OCI-LY7 (cell line): ENCODE results near the gene NPBWR2. TPM values are rescaled to one million over a fixed set of nuclear protein-coding genes. Genes with fewer than 3 reads are reported as not detected.

ENCODE experiments used
- BruUV-seq: library from RNA; stranded (reverse); fragments of 400-500 nt; replicated peaks from 2 replicates; lab custom pipeline; 2021; lab: Mats Ljungman, UMichigan
- CTCF ChIA-PET: fragments of 300-600 bp; sonication (Branson Sonifier 250); formaldehyde crosslinking; loops from one replicate; lab custom pipeline; 2022; ENCODE audit warnings: antibody characterized with exemption; ENCODE audit not compliant: unreplicated experiment; lab: Charles Lee
- POLR2A ChIA-PET: fragments of 300-600 bp; sonication (Branson Sonifier 250); formaldehyde crosslinking; loops from one replicate; lab custom pipeline; 2022; ENCODE audit warnings: antibody characterized with exemption; lab: Charles Lee
- DNase-seq: peaks from one replicate; pipeline ENCODE4 v3.0.0-alpha.2; 2015; ENCODE audit warnings: low spot score
- H2AFZ ChIP-seq: fragments of 200-600 bp; sonication (generic), shearing (Covaris generic); 2 replicates; pipeline ENCODE4 v1.6.1; 2014; ENCODE audit warnings: mild to moderate bottlenecking, antibody characterized with exemption, low read length, moderate library complexity
- H3K27ac ChIP-seq: fragments of 200-600 bp; sonication (generic); 2 replicates; pipeline ENCODE4 v1.5.1; 2014; ENCODE audit warnings: mixed run types, low read depth, mild to moderate bottlenecking, moderate library complexity, low read length, inconsistent platforms; ENCODE audit not compliant: poor library complexity, severe bottlenecking
- H3K36me3 ChIP-seq: fragments of 200-600 bp; sonication (generic); 2 replicates; pipeline ENCODE4 v1.6.1; 2014; ENCODE audit warnings: mild to moderate bottlenecking, antibody characterized with exemption, low read length, moderate library complexity, mixed read lengths; ENCODE audit not compliant: insufficient read depth
- H3K4me1 ChIP-seq: fragments of 200-600 bp; sonication (generic); 2 replicates; pipeline ENCODE4 v1.5.1; 2014; ENCODE audit warnings: mild to moderate bottlenecking, low read length; ENCODE audit not compliant: insufficient read depth, poor library complexity, severe bottlenecking
- H3K4me2 ChIP-seq: fragments of 200-600 bp; sonication (generic); 2 replicates; pipeline ENCODE4 v1.6.1; 2014; ENCODE audit warnings: mild to moderate bottlenecking, low read length
- H3K4me3 ChIP-seq: fragments of 200-600 bp; sonication (generic); 2 replicates; pipeline ENCODE4 v1.5.1; 2014; ENCODE audit warnings: mild to moderate bottlenecking, low read depth, low read length; ENCODE audit not compliant: poor library complexity, severe bottlenecking
- H3K79me2 ChIP-seq: fragments of 200-600 bp; sonication (generic); 2 replicates; pipeline ENCODE4 v1.6.1; 2016; ENCODE audit warnings: low read depth, mild to moderate bottlenecking, low read length, moderate library complexity, mixed read lengths; ENCODE audit not compliant: insufficient read depth
- H3K9me2 ChIP-seq: fragments of 200-600 bp; sonication (generic); 2 replicates; pipeline ENCODE4 v1.6.1; 2016; ENCODE audit warnings: mild to moderate bottlenecking, low read length, mixed read lengths; ENCODE audit not compliant: insufficient read depth
- H3K9me3 ChIP-seq: fragments of 200-600 bp; sonication (generic); 2 replicates; pipeline ENCODE4 v1.6.1; 2014; ENCODE audit warnings: mild to moderate bottlenecking, mixed run types, low read length, mixed read lengths
- H4K20me1 ChIP-seq: fragments of 200-600 bp; sonication (generic); 2 replicates; pipeline ENCODE4 v1.6.1; 2014; ENCODE audit warnings: mild to moderate bottlenecking, antibody characterized with exemption, low read length, moderate library complexity, mixed read lengths; ENCODE audit not compliant: insufficient read depth
- EZH2phosphoT487 ChIP-seq: fragments of 200-600 bp; sonication (generic); IDR thresholded peaks from 2 replicates; pipeline ENCODE4 v1.6.1; 2018; ENCODE audit warnings: low read depth, borderline replicate concordance, mild to moderate bottlenecking, mixed run types, antibody characterized with exemption, low read length, moderate library complexity, mixed read lengths
- intact Hi-C: fragments of 100-400 bp; cut with micrococcal nuclease; formaldehyde crosslinking; loops from one replicate; pipeline ENCODE4 v1.10.0; 2022; ENCODE audit not compliant: unreplicated experiment
- total RNA-seq, 2 experiments: library from RNA; depleted of rRNA in 1 of 2; stranded (reverse); fragments of >200 nt in 1 of 2; shearing (Covaris generic) in 1 of 2; gene quantifications; 2 replicates each; pipeline ENCODE4 v1.2.3, GENCODE V29; 2014 to 2022
- TF ChIP-seq, protein P1 (sequence below): fragments of 200-600 bp; sonication (generic); conservative IDR thresholded peaks from 2 replicates; pipeline ENCODE4 v1.5.1; 2014; ENCODE audit warnings: mild to moderate bottlenecking, antibody characterized with exemption, low read length, moderate library complexity, mixed read lengths

The NPBWR2 gene
- total RNA-seq, 2 experiments from 2014 or later: not detected

GRCh38 chr20:64153861-64154589 lies 46.7 kb upstream of the NPBWR2 start:
- Histone ChIP-seq H3K4me3 (no peak overlapping the region), H2AFZ (no peak overlapping the region), H3K36me3 (no peaks in the 10 kb centered on the region), H3K4me1 (no peaks in the 10 kb centered on the region), H4K20me1 (no peaks in the 10 kb centered on the region), H3K79me2 (no peaks in the 10 kb centered on the region), H3K27ac (no peak overlapping the region), H3K4me2 (no peak overlapping the region), H3K9me2 (no peaks in the 10 kb centered on the region), H3K9me3 (0 out of 2 replicates have a peak, but pooled peaks cover 4% of the 10 kb centered on the region)
- BruUV-seq: no TSS peak
- TF ChIP-seq, protein P1, sequence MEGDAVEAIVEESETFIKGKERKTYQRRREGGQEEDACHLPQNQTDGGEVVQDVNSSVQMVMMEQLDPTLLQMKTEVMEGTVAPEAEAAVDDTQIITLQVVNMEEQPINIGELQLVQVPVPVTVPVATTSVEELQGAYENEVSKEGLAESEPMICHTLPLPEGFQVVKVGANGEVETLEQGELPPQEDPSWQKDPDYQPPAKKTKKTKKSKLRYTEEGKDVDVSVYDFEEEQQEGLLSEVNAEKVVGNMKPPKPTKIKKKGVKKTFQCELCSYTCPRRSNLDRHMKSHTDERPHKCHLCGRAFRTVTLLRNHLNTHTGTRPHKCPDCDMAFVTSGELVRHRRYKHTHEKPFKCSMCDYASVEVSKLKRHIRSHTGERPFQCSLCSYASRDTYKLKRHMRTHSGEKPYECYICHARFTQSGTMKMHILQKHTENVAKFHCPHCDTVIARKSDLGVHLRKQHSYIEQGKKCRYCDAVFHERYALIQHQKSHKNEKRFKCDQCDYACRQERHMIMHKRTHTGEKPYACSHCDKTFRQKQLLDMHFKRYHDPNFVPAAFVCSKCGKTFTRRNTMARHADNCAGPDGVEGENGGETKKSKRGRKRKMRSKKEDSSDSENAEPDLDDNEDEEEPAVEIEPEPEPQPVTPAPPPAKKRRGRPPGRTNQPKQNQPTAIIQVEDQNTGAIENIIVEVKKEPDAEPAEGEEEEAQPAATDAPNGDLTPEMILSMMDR: no peak
- TF ChIP-seq EZH2phosphoT487: no peak
- ChIA-PET CTCF (no interaction called here), POLR2A (no interaction called here)
- DNase-seq: no peak
- intact Hi-C loops: no loop called here

DNA sequence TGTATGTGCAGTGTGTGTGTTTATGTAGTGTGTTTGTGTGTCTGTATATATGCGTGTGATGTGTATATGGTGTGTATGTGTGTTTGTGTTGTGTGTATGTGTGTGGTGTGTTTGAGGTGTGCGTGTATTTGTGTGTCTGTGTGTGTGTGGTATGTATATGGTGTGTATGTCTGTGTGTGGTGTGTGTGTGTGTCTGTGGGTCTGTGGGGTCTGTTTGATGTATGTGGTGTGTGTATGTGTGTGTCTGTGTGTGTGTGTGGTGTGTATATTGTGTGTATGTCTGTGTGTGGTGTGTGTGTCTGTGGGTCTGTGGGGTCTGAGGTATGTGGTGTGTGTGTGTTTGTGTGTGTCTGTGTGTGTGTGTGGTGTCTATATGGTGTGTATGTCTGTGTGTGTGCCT lies 46.0 kb upstream of the NPBWR2 start:
- Histone ChIP-seq H3K27ac (no peak overlapping the region), H3K4me1 (no peaks in the 10 kb centered on the region), H2AFZ (no peak overlapping the region), H3K79me2 (no peaks in the 10 kb centered on the region), H3K4me3 (no peak overlapping the region), H3K9me3 (0 out of 2 replicates have a peak, but pooled peaks cover 4% of the 10 kb centered on the region), H4K20me1 (no peaks in the 10 kb centered on the region), H3K9me2 (no peaks in the 10 kb centered on the region), H3K4me2 (no peak overlapping the region), H3K36me3 (no peaks in the 10 kb centered on the region)
- ChIA-PET CTCF (no interaction called here), POLR2A (no interaction called here)
- intact Hi-C loops: no loop called here
- DNase-seq: no peak
- TF ChIP-seq, protein P1: no peak
- TF ChIP-seq EZH2phosphoT487: no peak
- BruUV-seq: no TSS peak

- DNase-seq: no peak
- Histone ChIP-seq H3K4me2 (no peak overlapping the region), H3K27ac (no peak overlapping the region), H3K4me3 (no peak overlapping the region), H3K36me3 (no peaks in the 10 kb centered on the region), H3K79me2 (no peaks in the 10 kb centered on the region), H3K9me2 (no peaks in the 10 kb centered on the region), H3K4me1 (no peaks in the 10 kb centered on the region), H2AFZ (no peak overlapping the region), H3K9me3 (0 out of 2 replicates have a peak, but pooled peaks cover 4% of the 10 kb centered on the region), H4K20me1 (no peaks in the 10 kb centered on the region)
- TF ChIP-seq, protein P1: no peak
- TF ChIP-seq EZH2phosphoT487: no peak
- CTCF ChIA-PET: no interaction called here
- no TSS peak for BruUV-seq
- POLR2A ChIA-PET: interaction anchor here (0.7 kb wide), 1 partner anchor 282 kb away, joined by 4 read pairs; no protein-coding TSS in a partner anchor
- intact Hi-C loops: no loop called here
Observed at GRCh38 chr20:64152906-64153305, 45.5 kb upstream of the NPBWR2 start.
